IPS DF 6.9 (cell line): ENCODE data around the gene SUMF2.
"Not testable (repeated sequence)": the region's sequence is repeated elsewhere in the genome, so short reads cannot be mapped to it uniquely, and the experiment has no call there.

Experiments used
- DNase-seq: peaks from one replicate; pipeline ENCODE4 v3.0.0-alpha.2; 2013; ENCODE audit warnings: low read depth, low spot score
- H3K27ac ChIP-seq: one replicate; pipeline ENCODE4 v1.5.1; 2013; ENCODE audit warnings: low read length, control low read depth
- H3K27me3 ChIP-seq: 2 replicates; pipeline ENCODE4 v1.6.1; 2013; ENCODE audit warnings: mild to moderate bottlenecking, low read length; ENCODE audit not compliant: control insufficient read depth, insufficient read depth
- H3K36me3 ChIP-seq: 2 replicates; pipeline ENCODE4 v1.6.1; 2013; ENCODE audit warnings: low read length; ENCODE audit not compliant: control insufficient read depth, insufficient read depth
- H3K4me1 ChIP-seq: 2 replicates; pipeline ENCODE4 v1.6.1; 2013; ENCODE audit warnings: low read length; ENCODE audit not compliant: control insufficient read depth, insufficient read depth
- H3K4me3 ChIP-seq: 2 replicates; pipeline ENCODE4 v1.5.1; 2013; ENCODE audit warnings: mild to moderate bottlenecking, low read length
- H3K9me3 ChIP-seq: 2 replicates; pipeline ENCODE4 v1.6.1; 2013; ENCODE audit warnings: low read length, inconsistent platforms; ENCODE audit not compliant: control insufficient read depth, insufficient read depth
- WGBS: extraction: QIAGEN DNeasy Blood & Tissue Kit; methylation state at CpG from one replicate; pipeline ENCODE4 v1.1.7; 2013; ENCODE audit warnings: mixed read lengths, missing lambda C conversion rate; ENCODE audit not compliant: insufficient read length, insufficient coverage; 5-methylcytosine and 5-hydroxymethylcytosine counted together

Gene SUMF2

GRCh38 chr7:56106108-56107073, 42.3 kb downstream of the SUMF2 start, which contains the start of gene CHCHD2:
Gene CHCHD2, minus strand, starts transcription at chr7:56106476. Its CDS starts 63 bp downstream, at chr7:56106413.
- Histone ChIP-seq H3K27me3 (no peaks in the 10 kb centered on the region), H3K9me3 (peaks cover 1% of the 10 kb centered on the region; the same call in 1 of the 2 replicates), H3K36me3 (no peaks in the 10 kb centered on the region), H3K27ac (no peak within 1 kb of the TSS), H3K4me3 (no peak within 1 kb of the TSS), H3K4me1 (no peaks in the 10 kb centered on the region)
- WGBS, result no CpG with 5 or more reads among the region's 57 CpGs
- no peak for DNase-seq

GRCh38 chr7:56107954-56108258, 43.8 kb downstream of the SUMF2 start:
- Histone ChIP-seq H3K27ac (no peak overlapping the region), H3K4me3 (no peak overlapping the region), H3K9me3 (no peaks in the 10 kb centered on the region; the same call in 1 of the 2 replicates), H3K27me3 (no peaks in the 10 kb centered on the region), H3K4me1 (no peaks in the 10 kb centered on the region), H3K36me3 (no peaks in the 10 kb centered on the region)
- no CpG with 5 or more reads among the region's 1 CpG for whole genome bisulfite sequencing
- DNase-seq, result no peak

GRCh38 chr7:56110611-56111010, 46.5 kb downstream of the SUMF2 start:
- Histone ChIP-seq H3K4me3 (no peak overlapping the region), H3K27ac (no peak overlapping the region), H3K36me3 (no peaks in the 10 kb centered on the region), H3K27me3 (no peaks in the 10 kb centered on the region), H3K9me3 (peaks cover 2% of the 10 kb centered on the region), H3K4me1 (no peaks in the 10 kb centered on the region)
- WGBS, result no CpG with 5 or more reads among the region's 1 CpG
- DNase-seq, result no peak

- not testable (repeated sequence) for H3K4me3 ChIP-seq, H3K27me3 ChIP-seq, DNase-seq, H3K27ac ChIP-seq, H3K4me1 ChIP-seq, H3K36me3 ChIP-seq, H3K9me3 ChIP-seq
- no CpG with 5 or more reads among the region's 3 CpGs for WGBS
Observed at GRCh38 chr7:56112244-56112643, 48.2 kb downstream of the SUMF2 start.

- Histone ChIP-seq H3K36me3 (no peaks in the 10 kb centered on the region; the same call in 1 of the 2 replicates), H3K9me3 (peaks cover 6% of the 10 kb centered on the region), H3K27ac (no peak within 1 kb of the TSS), H3K27me3 (no peaks in the 10 kb centered on the region), H3K4me3 (no peak within 1 kb of the TSS), H3K4me1 (no peaks in the 10 kb centered on the region)
- no peak for DNase-seq
- no CpG with 5 or more reads among the region's 65 CpGs for WGBS
Observed at GRCh38 chr7:56115852-56116538, 51.9 kb downstream of the SUMF2 start, which contains the start of gene NUPR2. Gene NUPR2, minus strand, starts transcription at chr7:56116417. Its CDS starts 103 bp downstream, at chr7:56116314.

GRCh38 chr7:56121440-56121839, 57.4 kb downstream of the SUMF2 start:
- Histone ChIP-seq H3K9me3 (peaks cover 16% of the 10 kb centered on the region), H3K27ac (no peak overlapping the region), H3K36me3 (no peaks in the 10 kb centered on the region), H3K4me3 (no peak overlapping the region), H3K27me3 (no peaks in the 10 kb centered on the region), H3K4me1 (no peaks in the 10 kb centered on the region)
- DNase-seq, result no peak
- no CpG with 5 or more reads among the region's 6 CpGs for WGBS

- H3K27me3 ChIP-seq, result no peaks in the 10 kb centered on the region
- no peaks in the 10 kb centered on the region for H3K36me3 ChIP-seq
- DNase-seq, result no peak
- no peak overlapping the region for H3K4me3 ChIP-seq
- no peak overlapping the region for H3K27ac ChIP-seq
- no peaks in the 10 kb centered on the region for H3K4me1 ChIP-seq
- peaks cover 15% of the 10 kb centered on the region for H3K9me3 ChIP-seq
- WGBS, result no CpG with 5 or more reads among the region's 6 CpGs
Observed at GRCh38 chr7:56124981-56125380, 60.9 kb downstream of the SUMF2 start.

- no CpG with 5 or more reads among the region's 8 CpGs for WGBS
- H3K9me3 ChIP-seq, result peaks cover 15% of the 10 kb centered on the region
- DNase-seq, result no peak
Observed at GRCh38 chr7:56125831-56126230, 61.7 kb downstream of the SUMF2 start.

GRCh38 chr7:56127241-56127975, 63.3 kb downstream of the SUMF2 start:
- Histone ChIP-seq H3K4me3 (no peak overlapping the region), H3K9me3 (peaks cover 13% of the 10 kb centered on the region), H3K27ac (no peak overlapping the region), H3K27me3 (no peaks in the 10 kb centered on the region), H3K36me3 (no peaks in the 10 kb centered on the region), H3K4me1 (no peaks in the 10 kb centered on the region)
- no CpG with 5 or more reads among the region's 7 CpGs for WGBS
- DNase-seq, result no peak

More at GRCh38 chr7:56125831-56126230, 61.7 kb downstream of the SUMF2 start:
- Histone ChIP-seq H3K27ac (no peak overlapping the region), H3K4me1 (no peaks in the 10 kb centered on the region), H3K4me3 (no peak overlapping the region), H3K27me3 (no peaks in the 10 kb centered on the region), H3K36me3 (no peaks in the 10 kb centered on the region)
